NCI-H2227 (cell line): ENCODE measurements around the gene PRSS57.
"Not testable (repeated sequence)": the region's sequence is repeated elsewhere in the genome, so short reads cannot be mapped to it uniquely, and the experiment has no call there.

ENCODE experiments used
- DNase-seq: peaks from one replicate; lab custom pipeline; 2025; ENCODE audit not compliant: unreplicated experiment; lab: John Stamatoyannopoulos, UW

PRSS57 gene

DNA sequence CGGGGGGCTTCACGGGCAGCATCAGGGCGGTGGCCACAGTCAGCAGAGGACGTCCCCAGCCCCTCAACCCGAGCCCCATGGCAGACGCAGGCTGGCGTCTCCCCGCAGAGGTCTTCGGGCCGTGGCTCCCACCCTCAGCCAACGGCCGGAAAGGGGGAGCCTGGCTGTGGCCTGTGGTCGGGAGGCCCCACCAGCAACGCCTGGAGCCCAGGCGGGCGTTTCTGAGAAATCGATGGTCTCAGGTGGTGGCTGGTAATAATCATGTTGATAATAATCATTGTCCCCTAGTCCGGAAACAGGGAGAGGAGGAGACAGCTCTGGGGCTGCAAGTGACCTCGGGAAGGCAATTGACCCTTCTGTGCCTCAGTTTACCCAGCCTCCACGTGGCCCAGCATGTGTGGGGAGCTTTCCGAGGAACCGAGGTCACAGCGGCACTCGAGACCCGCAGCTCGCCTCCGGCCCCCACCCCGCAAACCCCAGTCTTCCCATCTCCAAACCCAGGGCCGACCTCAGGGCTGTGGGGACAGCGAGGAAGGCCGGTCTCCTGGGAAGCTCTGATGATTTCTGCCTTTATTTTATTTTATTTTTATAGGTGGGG is at the start of gene PRSS57:
TSS of gene PRSS57 (minus strand) at position 101 of the 598 bp plus-strand sequence. CDS start at position 79, 22 bp downstream.
- no peak for DNase-seq

DNA sequence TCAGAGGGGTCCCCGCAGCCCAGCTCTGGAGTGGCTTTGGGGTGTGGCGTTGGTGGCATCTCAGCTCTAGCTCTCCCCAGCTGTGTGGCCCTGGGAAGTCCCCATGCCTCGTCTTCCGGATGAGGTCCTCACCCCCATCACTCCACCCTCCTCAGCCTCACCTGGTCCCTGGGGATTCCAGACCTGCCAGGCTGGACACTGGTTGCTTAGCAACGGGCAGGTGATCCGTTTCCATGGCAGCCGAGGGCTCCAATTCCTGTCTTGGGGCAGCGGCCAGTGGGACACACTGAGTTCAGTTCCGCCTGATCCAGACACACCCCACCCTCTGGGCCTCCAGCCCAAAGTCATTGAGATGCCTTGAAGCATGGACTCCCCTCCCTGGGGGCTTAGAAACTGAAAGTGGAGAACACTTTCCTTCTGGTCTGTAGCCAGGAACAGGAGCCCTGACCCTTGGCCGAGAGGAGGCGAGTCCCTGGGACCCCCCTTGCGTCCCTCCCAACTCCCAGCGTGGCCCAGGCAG is 48.0 kb upstream of the PRSS57 start:
- no peak for DNase-seq

DNA sequence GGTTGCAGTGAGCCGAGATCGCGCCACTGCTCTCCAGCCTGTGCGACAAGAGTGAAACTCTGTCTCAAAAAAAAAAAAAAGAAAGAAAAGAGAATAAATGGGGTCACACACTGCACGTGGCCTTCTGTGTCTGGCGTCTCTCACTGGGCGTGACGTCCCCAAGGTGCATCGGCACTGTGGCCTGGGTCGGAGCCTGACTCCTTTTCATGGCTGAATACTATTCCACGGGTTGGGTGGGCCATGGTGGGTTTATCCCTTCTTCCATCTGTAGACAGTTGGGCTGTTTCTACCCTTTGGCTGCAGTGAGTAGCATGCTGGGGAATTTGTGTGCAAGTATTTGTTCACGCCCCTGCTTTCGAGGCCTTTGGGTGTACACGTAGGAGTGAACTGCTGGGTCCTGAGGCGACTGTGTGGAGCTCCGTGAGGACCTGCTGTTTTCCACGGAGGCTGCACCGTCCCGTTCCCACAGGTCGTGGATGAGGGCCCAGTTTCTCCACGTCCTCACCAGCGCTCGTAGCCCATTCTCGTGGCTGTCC is 47.4 kb upstream of the PRSS57 start:
- no peak for DNase-seq

DNA sequence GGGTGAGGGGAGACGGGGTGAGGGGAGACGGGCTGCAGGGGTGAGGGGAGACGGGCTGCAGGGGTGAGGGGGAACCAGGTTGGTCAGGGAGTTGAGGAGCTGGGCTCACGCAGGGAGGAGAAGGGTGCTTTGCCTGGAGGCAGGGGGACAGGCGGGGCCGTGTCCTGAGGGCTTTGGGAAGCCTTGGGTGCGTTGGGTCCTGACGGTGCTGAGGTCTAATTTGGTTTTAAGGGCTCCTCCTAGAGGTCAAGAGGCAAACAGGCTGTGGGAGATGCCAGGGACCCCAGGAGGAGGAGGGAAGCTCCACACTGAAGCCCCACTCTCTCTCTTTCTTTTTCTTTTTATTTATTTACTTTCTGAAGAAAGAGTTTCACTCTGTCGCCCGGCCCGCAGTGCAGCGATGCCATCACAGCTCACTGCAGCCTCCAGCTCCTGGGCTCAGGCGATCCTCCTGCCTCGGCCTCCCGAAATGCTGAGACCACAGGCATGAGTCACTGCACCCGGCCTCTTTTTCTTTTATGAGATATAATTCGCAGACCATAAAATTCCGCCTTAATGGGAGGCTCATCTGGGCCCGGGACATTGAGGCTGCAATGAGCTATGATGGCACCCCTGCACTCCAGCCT is 46.4 kb upstream of the PRSS57 start:
- DNase-seq, result no peak

DNA sequence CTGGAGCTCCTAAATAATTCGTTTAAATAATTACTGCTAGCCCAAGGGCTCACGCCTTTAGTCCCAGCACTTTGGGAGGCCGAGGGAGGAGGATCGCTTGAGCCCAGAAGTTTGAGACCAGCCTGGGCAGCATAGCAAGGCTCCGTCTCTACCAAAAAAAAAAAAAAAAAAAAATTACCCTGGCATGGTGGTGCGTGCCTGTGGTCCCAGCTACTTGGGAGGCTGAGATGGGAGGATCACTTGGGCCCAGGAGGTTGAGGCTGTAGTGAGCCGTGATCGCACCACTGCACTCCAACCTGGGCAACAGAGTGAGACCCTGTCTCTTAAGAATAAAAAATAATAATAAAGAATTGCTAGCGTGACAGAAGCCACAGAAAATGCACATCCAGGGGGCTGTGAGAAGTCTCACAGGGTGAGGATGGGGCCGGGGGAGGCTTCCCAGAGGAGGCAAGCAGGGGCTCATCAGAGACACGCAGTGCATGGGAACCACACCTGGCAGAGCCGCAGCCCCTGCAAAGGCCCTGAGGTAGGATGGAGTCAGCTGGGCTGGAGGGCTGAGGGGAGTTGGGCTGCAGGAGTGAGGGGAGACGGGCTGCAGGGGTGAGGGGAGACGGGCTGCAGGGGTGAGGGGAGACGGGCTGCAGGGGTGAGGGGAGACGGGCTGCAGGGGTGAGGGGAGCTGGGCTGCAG is 45.7 kb upstream of the PRSS57 start:
- not testable (repeated sequence) for DNase-seq

DNA sequence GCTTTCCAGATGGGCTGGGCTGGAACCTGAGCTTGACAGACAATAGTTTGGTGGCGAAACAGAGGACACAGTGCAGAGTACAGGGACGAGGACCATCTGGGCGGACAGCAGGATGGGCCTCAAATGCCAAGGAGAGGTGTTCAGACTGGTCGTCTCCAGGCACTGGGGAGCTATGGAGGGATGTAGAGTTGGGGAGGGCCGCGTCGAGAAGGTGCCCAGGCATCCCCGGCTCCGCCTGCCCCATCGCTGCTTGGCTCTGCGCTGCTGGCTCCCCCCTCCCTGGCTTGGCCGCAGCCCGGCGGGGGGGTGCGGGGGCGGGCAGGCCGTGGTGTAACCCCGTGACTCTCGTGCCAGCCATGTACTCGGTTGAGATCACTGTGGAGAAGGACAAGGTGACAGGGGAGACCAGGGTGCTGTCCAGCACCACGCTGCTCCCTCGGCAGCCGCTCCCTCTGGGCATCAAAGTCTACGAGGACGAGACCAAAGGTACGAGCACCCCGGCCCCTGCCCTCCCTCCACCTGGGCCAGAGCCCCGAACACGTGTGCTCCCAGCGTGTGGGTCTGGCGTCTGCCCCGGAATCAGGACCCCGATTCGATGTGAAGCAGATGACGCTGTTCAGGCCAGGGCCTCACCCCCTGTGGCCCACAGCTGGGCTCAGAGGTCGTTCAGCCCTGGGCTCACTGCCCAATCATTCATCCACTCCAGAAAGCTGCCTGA is 44.9 kb upstream of the PRSS57 start:
- no peak for DNase-seq

DNA sequence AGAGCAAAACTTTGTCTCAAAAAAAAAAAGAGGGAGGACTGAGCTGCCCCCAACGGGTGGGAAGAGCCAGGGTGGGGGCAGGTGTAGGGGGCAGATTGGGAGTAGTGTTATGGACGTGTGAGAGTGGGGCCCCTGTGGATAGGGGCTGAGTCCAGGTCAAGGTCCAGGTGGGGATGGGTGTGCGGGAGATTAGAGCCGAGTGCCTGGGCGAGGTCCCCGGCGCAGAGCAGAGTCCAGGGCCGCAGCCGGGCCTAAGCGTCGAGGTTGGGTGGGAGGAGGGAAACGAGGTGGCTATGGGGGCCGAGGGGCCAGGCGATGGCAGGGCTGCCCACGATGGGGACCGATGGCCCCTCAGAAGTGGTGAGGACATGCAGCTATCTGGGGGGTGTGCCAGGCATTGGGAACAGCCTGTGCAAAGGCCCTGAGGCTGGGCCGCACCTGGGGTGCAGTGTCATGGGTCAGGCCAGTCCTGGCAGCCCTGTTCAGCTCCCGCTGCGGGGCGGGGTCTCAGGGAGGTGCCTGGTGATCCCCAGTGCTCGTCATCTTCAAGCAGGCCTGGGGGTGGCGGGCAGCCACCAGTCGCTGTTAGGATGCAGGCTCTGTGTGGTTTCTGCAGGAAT is 43.4 kb upstream of the PRSS57 start:
- no peak for DNase-seq

DNA sequence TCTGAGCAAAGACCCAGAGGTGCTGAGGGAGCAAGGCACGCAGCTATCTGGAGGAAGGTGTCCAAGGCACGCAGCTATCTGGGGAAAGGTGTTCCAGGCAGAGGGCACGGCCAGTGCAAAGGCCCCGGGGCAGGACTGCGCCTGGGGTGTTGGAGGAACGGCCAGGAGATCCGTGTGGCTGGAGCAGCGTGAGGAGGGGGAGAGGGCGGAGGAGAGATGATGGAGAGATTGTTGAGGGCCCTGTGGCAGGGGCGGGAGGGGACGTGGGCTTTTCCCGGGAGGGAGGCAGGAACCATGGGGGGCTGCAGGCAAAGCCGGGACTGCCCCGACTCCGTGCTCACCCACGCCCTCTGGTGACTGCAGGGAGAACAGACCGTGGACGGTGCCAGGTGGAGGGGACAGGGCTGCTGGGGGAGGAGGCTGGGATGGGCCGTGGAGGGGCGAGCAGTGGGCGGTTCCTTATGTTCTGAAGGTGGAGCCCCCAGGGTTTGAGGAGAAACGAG is 42.4 kb upstream of the PRSS57 start:
- peak; percentile 53 for DNase-seq

DNA sequence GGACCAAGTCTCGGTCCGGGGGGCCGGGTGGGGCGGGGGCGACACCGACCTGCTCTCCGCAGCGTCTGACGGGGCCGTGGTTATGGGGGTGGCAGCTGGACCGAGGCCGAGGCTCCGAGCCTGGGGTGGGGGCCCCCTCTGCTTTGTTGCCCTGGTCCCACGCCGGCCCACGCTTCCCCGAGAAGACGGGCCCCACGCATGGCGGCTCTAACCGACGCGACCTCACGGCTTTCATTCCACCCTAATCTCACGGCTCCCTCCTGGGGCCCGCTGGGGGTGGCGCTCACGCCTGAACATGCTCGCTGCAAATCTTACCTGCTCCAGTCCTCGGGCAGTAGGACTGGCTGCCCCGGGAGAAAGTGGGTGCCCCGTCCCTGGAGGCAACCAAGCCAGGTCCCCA is 40.9 kb upstream of the PRSS57 start:
- no peak for DNase-seq

DNA sequence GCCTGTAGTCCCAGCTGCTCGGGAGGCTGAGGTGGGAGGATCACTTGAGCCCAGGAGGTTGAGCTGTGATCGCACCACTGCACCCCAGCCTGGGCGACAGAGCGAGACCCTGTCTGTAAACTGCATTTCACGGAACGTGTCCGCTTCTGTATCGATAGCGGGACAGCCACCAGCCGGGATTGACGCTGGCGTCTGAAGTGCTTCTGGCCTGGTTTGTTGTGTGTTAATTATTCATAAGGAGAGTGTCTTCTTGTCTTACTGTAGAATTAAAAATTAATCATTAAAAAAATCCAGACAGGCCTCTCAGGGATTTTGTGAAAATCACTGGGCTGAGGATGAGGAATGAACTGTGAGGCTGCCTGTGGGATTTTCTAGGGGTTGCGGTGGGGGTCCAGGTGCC is 39.5 kb upstream of the PRSS57 start:
- no peak for DNase-seq

DNA sequence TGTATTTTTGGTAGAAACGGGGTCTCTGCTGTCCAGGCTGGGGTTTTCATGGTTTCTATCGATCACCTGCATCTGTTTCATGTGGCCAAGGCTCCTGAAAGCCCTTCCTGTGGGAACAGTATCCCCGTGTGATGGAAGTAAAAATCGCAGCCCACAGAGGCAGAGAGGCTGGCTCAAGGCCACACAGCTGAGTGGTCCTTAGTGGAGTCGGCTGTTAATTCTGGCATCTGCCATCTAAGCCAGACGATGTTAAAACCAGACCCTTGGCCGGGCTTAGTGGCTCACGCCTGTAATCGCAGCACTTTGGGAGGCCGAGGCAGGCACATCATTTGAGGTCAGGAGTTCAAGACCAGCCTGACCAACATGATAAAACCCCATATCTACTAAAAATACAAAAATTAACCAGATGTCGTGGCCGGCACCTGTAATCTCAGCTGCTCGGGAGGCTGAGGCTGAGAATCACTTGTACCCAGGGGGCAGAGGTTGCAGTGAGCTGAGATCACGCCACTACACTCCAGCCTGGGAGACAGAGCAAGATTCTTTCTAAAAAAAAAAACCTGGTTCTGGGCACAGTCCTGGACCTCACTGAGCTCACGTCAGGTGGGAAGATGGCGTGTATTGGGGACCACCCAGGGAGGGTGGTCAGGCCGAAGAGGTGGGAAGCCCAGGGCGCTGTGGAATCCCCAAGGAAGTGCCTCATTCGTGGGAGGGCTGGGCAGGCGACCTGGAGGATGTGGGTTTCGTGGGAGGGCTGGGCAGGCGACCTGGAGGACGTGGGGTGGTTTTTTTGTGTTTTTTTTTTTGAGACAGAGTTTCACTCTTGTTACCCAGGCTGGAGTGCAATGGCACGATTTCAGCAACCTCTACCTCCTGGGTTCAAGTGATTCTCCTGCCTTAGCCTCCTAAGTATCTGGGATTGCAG is 37.2 kb upstream of the PRSS57 start:
- DNase-seq, result no peak

DNA sequence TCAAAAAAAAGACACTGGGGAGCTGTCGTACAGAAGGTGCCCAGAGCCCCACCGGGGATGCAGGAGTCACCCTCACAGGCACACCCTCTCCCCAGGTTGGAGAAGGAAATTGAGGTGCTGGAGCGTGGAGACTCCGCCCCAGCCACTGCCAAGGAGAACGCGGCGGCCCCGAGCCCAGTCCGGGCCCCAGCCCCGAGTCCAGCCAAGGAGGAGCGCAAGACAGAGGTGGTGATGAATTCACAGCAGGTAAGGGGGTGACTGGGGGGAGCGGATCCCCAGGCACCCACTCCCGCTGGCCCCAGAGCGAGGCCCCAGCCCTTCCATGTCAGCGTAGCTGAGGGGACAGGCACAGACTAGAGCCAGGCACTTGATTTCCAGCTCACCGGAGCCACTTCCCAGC is 35.7 kb upstream of the PRSS57 start:
- DNase-seq, result no peak

DNA sequence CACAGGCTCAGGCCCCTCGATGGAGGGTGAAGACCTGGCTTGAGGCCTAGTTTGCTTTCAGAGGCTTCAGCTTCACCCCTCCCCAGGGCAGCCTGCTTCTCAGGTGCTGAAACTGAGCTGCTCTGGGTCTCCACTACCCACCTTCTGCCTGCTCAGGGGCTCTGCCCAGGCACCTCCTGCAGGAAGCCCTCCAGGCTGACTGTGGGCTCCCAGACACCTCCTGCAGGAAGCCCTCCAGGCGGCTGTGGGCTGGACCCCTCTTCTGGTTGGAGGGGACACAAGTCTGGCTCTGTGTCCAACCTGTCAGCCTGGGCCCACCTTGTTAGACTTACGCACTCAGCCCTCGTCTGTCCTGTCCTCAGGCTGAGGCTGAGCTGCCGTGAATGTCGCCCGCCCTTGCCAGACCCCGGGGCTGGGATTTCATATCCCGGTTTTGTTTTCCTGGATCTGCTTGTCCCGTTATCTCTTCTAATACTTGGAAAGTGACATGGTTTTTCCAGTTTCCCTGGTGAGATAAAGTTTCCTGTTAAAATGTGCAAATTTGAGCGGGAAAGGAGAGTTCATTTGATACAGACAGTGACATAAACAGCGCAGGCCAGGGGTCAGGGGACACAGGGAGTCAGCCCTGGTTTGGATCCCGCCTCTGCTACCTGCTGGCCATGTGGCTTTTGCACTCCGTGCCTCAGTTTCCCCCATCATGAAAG is 34.9 kb upstream of the PRSS57 start:
- DNase-seq, result no peak

DNA sequence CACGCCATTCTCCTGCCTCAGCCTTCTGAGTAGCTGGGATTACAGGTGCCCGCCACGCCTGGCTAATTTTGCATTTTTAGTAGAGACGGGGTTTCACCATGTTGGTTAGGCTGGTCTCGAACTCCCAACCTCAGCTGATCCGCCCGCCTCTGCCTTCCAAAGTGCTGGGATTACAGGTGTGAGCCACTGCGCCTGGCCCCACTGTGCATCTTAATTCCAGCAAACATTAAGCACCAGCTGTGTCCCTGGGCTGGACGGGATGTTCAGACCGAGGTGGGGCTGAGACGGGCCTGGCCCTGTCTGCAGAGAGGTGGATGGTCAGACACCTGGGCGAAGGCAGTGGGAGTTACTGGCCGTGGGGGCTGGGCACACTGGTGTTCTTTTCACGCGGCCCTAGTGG is 34.3 kb upstream of the PRSS57 start:
- DNase-seq, result not testable (repeated sequence)

DNA sequence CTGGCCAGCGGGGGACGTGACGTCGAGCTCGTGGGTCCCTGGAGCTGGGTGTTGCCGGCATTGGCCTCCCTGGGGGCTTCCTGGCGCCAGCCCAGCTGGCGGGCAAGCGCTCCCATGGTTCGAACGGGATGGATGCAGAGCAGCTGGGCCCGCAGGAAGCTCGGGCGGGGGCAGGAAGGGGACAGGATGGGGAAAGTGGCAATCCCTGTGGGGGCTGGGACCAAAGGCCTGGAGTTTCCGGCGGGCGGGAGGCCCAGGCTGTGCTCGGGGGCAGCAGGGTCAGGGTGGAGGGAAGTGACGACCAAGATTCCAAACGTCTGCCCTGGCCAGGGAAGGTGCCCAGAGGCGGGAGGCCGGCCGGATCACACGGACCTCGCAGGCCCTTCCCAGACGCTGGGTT is 32.8 kb upstream of the PRSS57 start:
- no peak for DNase-seq

DNA sequence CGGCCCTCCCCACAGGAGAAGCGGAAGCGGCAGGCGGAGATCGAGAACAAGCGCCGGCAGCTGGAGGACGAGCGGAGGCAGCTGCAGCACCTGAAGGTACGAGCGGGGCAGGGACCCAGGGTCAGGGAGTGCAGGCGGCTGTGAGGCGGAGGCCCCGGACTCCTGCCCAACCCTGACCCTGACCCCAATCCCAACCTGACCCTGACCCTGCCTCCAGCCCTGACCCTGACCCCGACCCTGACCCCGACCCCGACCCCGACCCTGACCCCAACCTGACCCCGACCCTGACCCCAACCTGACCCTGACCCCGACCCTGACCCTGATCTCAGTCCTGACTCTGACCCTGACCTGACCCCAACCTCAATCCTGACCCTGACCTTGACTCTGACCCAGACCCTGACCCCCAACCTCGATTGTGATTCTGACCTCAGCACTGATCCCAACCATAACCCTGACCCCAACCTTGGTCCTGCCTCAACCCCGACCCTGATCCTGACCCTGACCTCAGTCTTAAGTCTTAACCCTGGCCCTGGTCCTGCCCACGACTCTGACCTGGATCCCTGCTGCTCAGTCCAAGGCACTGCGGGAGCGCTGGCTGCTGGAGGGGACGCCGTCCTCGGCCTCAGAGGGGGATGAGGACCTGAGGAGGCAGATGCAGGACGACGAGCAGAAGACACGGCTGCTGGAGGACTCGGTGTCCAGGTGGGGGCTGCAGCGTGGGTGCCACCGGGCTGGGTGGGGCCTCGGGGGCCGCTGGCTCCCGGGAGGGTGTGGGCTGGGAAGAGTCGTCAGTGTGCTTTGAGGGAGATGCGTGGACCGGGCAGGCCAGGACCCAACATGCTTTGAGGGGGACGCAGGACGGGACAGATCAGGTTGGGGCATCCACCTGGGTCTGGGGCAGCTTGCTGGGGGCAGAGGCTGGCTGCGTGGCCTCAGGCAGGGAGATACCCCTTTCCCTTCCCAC is 32.0 kb upstream of the PRSS57 start:
- DNase-seq, result no peak

DNA sequence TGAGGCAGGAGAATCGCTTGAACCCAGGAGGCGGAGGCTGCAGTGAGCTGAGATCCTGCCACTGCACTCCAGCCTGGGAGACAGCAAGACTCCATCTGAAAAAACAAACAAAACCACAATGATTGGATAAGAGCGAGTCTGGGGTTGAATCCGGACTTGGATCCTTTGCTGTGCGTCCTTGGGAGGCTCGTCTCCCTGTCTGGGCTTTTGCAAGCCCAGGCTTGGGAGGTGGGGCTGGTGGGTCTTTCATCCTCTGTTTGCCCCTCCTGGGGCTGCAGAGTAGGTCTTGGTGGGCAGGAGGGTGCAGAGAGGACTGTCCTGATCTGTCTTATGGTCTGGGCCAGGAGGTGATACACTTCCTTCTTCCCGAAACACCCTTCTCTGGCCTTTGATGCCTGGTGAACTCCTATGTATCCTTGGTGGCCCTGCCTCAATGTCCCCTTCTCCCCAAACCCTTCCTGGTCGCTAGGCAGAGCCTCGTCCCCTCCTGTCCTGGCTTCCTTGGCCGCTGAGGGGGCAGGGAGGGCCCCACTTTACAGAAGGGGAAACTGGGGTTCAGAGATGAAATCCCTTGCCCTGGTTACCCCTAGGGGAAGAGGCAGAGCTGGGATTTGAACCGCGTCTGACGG is 30.3 kb upstream of the PRSS57 start:
- DNase-seq, result no peak
